Activated naive CD4-positive, alpha-beta T cell treated with anti-CD3 and anti-CD28 coated beads for 36 hours (primary cell): ENCODE measurements around the gene ABTB2. TPM values are rescaled to one million over a fixed set of nuclear protein-coding genes. Genes with fewer than 3 reads are reported as not detected.

ENCODE experiments used
- CTCF ChIA-PET: fragments of 350-600 bp; sonication (Branson Sonifier 250); formaldehyde crosslinking; loops from one replicate; lab custom pipeline; 2021; ENCODE audit warnings: antibody characterized with exemption; lab: Charles Lee
- DNase-seq: peaks from one replicate; pipeline ENCODE4 v3.0.0-alpha.2; 2020
- H3K27ac Mint-ChIP-seq: one replicate; pipeline ENCODE4 v1.8.0; 2021; ENCODE audit warnings: mild to moderate bottlenecking, mixed read lengths
- H3K27me3 Mint-ChIP-seq: one replicate; pipeline ENCODE4 v1.8.0; 2021; ENCODE audit warnings: low read depth, mixed read lengths
- H3K36me3 Mint-ChIP-seq: one replicate; pipeline ENCODE4 v1.8.0; 2021; ENCODE audit warnings: low read depth, mixed read lengths
- H3K4me1 Mint-ChIP-seq: one replicate; pipeline ENCODE4 v1.8.0; 2021; ENCODE audit warnings: low read depth, mixed read lengths
- H3K4me3 Mint-ChIP-seq: one replicate; pipeline ENCODE4 v1.8.0; 2021; ENCODE audit warnings: mild to moderate bottlenecking, moderate library complexity, mixed read lengths
- H3K9me3 Mint-ChIP-seq: one replicate; pipeline ENCODE4 v1.8.0; 2021; ENCODE audit warnings: mixed read lengths
- intact Hi-C: fragments of 100-400 bp; cut with micrococcal nuclease; formaldehyde crosslinking; loops from one replicate; pipeline ENCODE4 v1.15.1; 2023
- total RNA-seq, 2 experiments: library from RNA; stranded (reverse); gene quantifications; one replicate each; pipeline ENCODE4 v1.2.3, GENCODE V29; 2021

The ABTB2 gene
- total RNA-seq, 2 experiments from 2014 or later: 3.1 to 3.7 TPM

DNA sequence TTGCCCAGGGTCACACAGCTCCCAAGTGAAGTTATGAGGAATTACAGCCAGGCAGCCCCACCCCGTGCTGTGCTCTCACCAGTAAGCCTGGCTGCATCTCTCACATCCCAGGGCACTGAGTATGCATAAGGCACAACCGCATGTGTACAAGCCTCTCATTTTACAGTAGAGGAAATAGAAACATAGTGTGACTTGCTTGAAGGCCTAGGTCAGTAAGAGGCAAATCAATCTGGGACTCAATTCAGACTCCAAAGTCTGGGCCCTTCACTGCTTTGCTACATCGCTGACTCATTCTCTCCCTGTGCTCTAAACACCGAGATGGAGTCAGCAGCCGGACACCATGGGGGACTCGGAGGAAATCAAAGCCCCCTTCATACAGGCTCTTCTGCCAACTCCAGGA is 7.9 kb downstream of the ABTB2 start:
- Mint-ChIP-seq H3K36me3 (peaks cover 3% of the 10 kb centered on the region), H3K4me1 (peaks cover 7% of the 10 kb centered on the region), H3K27me3 (peaks cover 11% of the 10 kb centered on the region), H3K9me3 (no peaks in the 10 kb centered on the region), H3K27ac (no peak overlapping the region), H3K4me3 (no peak overlapping the region)
- intact Hi-C loops: loop anchor here (10.0 kb wide), 1 partner anchor 455 kb away; the partner anchor contains the start of gene LMO2
- no peak for DNase-seq
- CTCF ChIA-PET: no interaction called here

- Mint-ChIP-seq H3K36me3 (no peaks in the 10 kb centered on the region), H3K4me1 (peaks cover 4% of the 10 kb centered on the region), H3K27ac (no peak overlapping the region), H3K27me3 (peaks cover 5% of the 10 kb centered on the region), H3K4me3 (no peak overlapping the region), H3K9me3 (no peaks in the 10 kb centered on the region)
- intact Hi-C loops: no loop called here
- DNase-seq: no peak
- CTCF ChIA-PET: interaction anchor here (0.8 kb wide), 1 partner anchor 119 kb away, joined by 4 read pairs; no protein-coding TSS in a partner anchor
Measured at GRCh38 chr11:34348919-34349318, 8.9 kb downstream of the ABTB2 start.

GRCh38 chr11:34348096-34348495 is 9.7 kb downstream of the ABTB2 start:
- no peak overlapping the region for H3K4me3 Mint-ChIP-seq
- H3K36me3 Mint-ChIP-seq: no peaks in the 10 kb centered on the region
- intact Hi-C loops: no loop called here
- CTCF ChIA-PET: interaction anchor here (0.6 to 3.1 kb wide), 4 partner anchors 8 to 174 kb away, joined by 3 to 13 read pairs (median 8); no protein-coding TSS in a partner anchor
- no peak for DNase-seq
- peaks cover 4% of the 10 kb centered on the region for H3K4me1 Mint-ChIP-seq
- H3K9me3 Mint-ChIP-seq: no peaks in the 10 kb centered on the region
- H3K27me3 Mint-ChIP-seq: peaks cover 3% of the 10 kb centered on the region
- no peak overlapping the region for H3K27ac Mint-ChIP-seq

DNA sequence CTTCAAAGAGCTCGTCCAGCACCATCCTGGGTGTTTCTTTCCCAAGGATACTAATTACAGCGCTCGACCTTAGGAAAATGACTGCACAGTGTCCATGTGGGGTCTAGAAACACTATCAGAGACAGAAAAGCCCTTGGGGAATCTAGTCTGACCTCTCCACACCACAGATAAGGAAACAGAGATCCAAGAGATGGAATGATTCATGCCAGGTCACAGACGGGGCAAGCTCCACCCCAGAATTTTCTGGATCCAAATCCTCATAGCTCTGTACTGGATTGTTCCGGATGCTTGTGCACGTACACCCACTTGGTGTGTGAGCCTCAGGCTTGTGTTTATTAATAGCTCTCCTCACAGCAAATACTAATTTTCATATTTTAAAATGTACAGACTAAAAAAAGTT is 11.3 kb downstream of the ABTB2 start:
- Mint-ChIP-seq H3K27me3 (no peaks in the 10 kb centered on the region), H3K27ac (no peak overlapping the region), H3K4me3 (no peak overlapping the region), H3K4me1 (no peaks in the 10 kb centered on the region), H3K9me3 (no peaks in the 10 kb centered on the region), H3K36me3 (no peaks in the 10 kb centered on the region)
- intact Hi-C loops: no loop called here
- CTCF ChIA-PET: interaction anchor here (3.0 to 3.1 kb wide), 2 partner anchors 9 to 172 kb away, joined by 12 to 13 read pairs; no protein-coding TSS in a partner anchor
- no peak for DNase-seq

DNA sequence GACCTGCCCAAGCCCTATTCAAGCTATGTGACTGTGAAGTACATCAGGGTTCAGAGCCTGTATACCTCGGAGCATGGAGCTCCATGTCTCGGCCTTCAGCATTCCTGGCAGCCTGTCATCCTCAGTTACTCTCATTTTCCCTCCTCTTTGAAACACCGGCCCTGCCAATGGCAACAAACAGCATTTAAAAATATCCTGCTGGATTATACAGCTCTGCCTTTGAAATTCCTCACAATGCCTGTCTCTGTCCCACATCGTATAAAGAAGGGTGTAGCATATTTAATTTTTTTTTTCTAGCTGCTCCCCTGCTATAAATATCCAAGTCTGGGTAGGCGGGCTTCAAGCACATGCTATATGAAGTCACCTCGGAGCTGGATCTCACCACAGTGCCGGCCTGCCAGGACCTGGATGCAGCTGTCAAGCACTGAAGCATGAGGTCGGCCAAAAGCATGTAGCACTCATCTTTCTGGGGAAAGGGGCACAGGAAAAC is 11.8 kb downstream of the ABTB2 start:
- Mint-ChIP-seq H3K27me3 (no peaks in the 10 kb centered on the region), H3K9me3 (no peaks in the 10 kb centered on the region), H3K27ac (no peak overlapping the region), H3K36me3 (no peaks in the 10 kb centered on the region), H3K4me3 (no peak overlapping the region), H3K4me1 (no peaks in the 10 kb centered on the region)
- CTCF ChIA-PET: interaction anchor here (0.7 to 3.1 kb wide), 3 partner anchors 10 to 318 kb away, joined by 4 to 13 read pairs (median 12); no protein-coding TSS in a partner anchor
- DNase-seq: no peak
- intact Hi-C loops: no loop called here

GRCh38 chr11:34345540-34345876 is 12.3 kb downstream of the ABTB2 start:
- no peak overlapping the region for H3K27ac Mint-ChIP-seq
- CTCF ChIA-PET: interaction anchor here (0.7 to 3.1 kb wide), 3 partner anchors 10 to 317 kb away, joined by 4 to 13 read pairs (median 12); no protein-coding TSS in a partner anchor
- H3K4me3 Mint-ChIP-seq: no peak overlapping the region
- no peaks in the 10 kb centered on the region for H3K9me3 Mint-ChIP-seq
- no peaks in the 10 kb centered on the region for H3K27me3 Mint-ChIP-seq
- no peaks in the 10 kb centered on the region for H3K36me3 Mint-ChIP-seq
- intact Hi-C loops: no loop called here
- DNase-seq: no peak
- no peaks in the 10 kb centered on the region for H3K4me1 Mint-ChIP-seq

GRCh38 chr11:34344768-34345539 is 12.9 kb downstream of the ABTB2 start:
- no peaks in the 10 kb centered on the region for H3K36me3 Mint-ChIP-seq
- no peak overlapping the region for H3K27ac Mint-ChIP-seq
- DNase-seq: no peak
- no peaks in the 10 kb centered on the region for H3K4me1 Mint-ChIP-seq
- CTCF ChIA-PET: interaction anchor here (0.5 to 3.0 kb wide), 2 partner anchors 11 to 362 kb away, joined by 3 to 12 read pairs; no protein-coding TSS in a partner anchor
- H3K9me3 Mint-ChIP-seq: no peaks in the 10 kb centered on the region
- no peaks in the 10 kb centered on the region for H3K27me3 Mint-ChIP-seq
- intact Hi-C loops: no loop called here
- no peak overlapping the region for H3K4me3 Mint-ChIP-seq

DNA sequence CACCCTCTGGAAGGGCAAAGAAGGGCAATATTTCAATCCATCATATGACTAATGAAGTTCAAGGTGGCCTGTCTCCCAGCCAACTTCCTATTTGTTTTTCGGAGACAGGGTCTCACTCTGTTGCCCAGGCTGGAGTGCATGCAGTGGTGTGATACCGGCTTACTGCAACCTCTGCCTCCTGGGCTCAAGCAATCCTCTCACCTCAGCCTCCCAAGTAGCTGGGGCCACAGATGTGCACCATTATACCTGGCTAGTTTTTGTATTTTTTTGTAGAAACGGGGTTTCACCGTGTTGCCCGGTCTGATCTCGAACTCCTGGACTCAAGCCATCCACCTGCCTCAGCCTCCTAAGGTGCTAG is 13.4 kb downstream of the ABTB2 start:
- Mint-ChIP-seq H3K9me3 (no peaks in the 10 kb centered on the region), H3K36me3 (no peaks in the 10 kb centered on the region), H3K27ac (no peak overlapping the region), H3K4me1 (no peaks in the 10 kb centered on the region), H3K4me3 (no peak overlapping the region), H3K27me3 (no peaks in the 10 kb centered on the region)
- CTCF ChIA-PET: interaction anchor here (0.5 kb wide), 1 partner anchor 361 kb away, joined by 3 read pairs; no protein-coding TSS in a partner anchor
- no peak for DNase-seq
- intact Hi-C loops: no loop called here

- Mint-ChIP-seq H3K36me3 (no peaks in the 10 kb centered on the region), H3K4me3 (no peak overlapping the region), H3K27ac (no peak overlapping the region), H3K4me1 (no peaks in the 10 kb centered on the region), H3K27me3 (no peaks in the 10 kb centered on the region), H3K9me3 (no peaks in the 10 kb centered on the region)
- CTCF ChIA-PET: interaction anchor here (0.9 kb wide), 1 partner anchor 149 kb away, joined by 3 read pairs; no protein-coding TSS in a partner anchor
- intact Hi-C loops: no loop called here
- DNase-seq: no peak
Measured at GRCh38 chr11:34343686-34344085, 14.1 kb downstream of the ABTB2 start.

GRCh38 chr11:34343153-34343552 is 14.7 kb downstream of the ABTB2 start:
- DNase-seq: no peak
- Mint-ChIP-seq H3K4me1 (no peaks in the 10 kb centered on the region), H3K9me3 (no peaks in the 10 kb centered on the region), H3K27ac (no peak overlapping the region), H3K36me3 (no peaks in the 10 kb centered on the region), H3K27me3 (no peaks in the 10 kb centered on the region), H3K4me3 (no peak overlapping the region)
- CTCF ChIA-PET: interaction anchor here (0.9 kb wide), 1 partner anchor 149 kb away, joined by 3 read pairs; no protein-coding TSS in a partner anchor
- intact Hi-C loops: no loop called here

- H3K36me3 Mint-ChIP-seq: no peaks in the 10 kb centered on the region
- no peak overlapping the region for H3K4me3 Mint-ChIP-seq
- intact Hi-C loops: no loop called here
- no peak for DNase-seq
- no peaks in the 10 kb centered on the region for H3K27me3 Mint-ChIP-seq
- H3K27ac Mint-ChIP-seq: no peak overlapping the region
- CTCF ChIA-PET: interaction anchor here (1.0 kb wide), 1 partner anchor 167 kb away, joined by 3 read pairs; no protein-coding TSS in a partner anchor
- H3K4me1 Mint-ChIP-seq: peaks cover 1% of the 10 kb centered on the region
- H3K9me3 Mint-ChIP-seq: no peaks in the 10 kb centered on the region
Measured at GRCh38 chr11:34341931-34342533, 15.8 kb downstream of the ABTB2 start.

DNA sequence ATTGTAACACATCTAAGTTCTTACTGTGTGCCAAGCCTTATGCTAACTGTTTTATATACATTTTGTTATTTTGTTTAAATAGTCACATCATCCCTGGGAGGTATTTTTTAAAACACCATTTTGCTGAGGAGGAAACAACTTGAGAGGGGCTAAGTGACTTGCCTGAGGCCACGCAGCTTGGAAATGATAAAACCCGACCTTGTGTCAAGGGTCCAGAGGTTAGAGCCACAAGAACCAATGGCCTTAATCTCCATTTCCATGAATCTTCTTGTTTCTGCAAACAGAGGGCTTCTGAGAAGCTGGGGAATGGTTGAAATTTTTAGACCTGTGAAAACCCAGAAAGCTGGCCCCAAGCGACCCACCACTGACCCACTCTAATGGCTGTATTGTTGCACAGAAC is 16.7 kb downstream of the ABTB2 start:
- H3K4me1 Mint-ChIP-seq: peaks cover 6% of the 10 kb centered on the region
- CTCF ChIA-PET: no interaction called here
- no peaks in the 10 kb centered on the region for H3K27me3 Mint-ChIP-seq
- no peak overlapping the region for H3K4me3 Mint-ChIP-seq
- H3K9me3 Mint-ChIP-seq: no peaks in the 10 kb centered on the region
- no peaks in the 10 kb centered on the region for H3K36me3 Mint-ChIP-seq
- intact Hi-C loops: no loop called here
- no peak overlapping the region for H3K27ac Mint-ChIP-seq
- DNase-seq: no peak
